GM13976 (cell line): ENCODE measurements around the gene PAK1IP1.
"Not testable (repeated sequence)": the region's sequence is repeated elsewhere in the genome, so short reads cannot be mapped to it uniquely, and the experiment has no call there.

Source experiments
- DNase-seq: peaks from one replicate; pipeline ENCODE4 v3.0.0; 2012; ENCODE audit warnings: low spot score
- in situ Hi-C: fragments of 300-500 bp; cut with MboI; formaldehyde crosslinking; loops from one replicate; pipeline ENCODE4 v1.12.0; 2022; ENCODE audit warnings: low sequenced_read_pairs, mixed read lengths, inconsistent platforms; ENCODE audit not compliant: unreplicated experiment
- TF ChIP-seq, protein P1 (sequence below): IDR thresholded peaks from 2 replicates; pipeline ENCODE4 v1.5.1; 2012; ENCODE audit warnings: borderline replicate concordance, mild to moderate bottlenecking; ENCODE audit not compliant: insufficient read depth; ENCODE audit errors: extremely low read depth, missing control alignments, control extremely low read depth

The PAK1IP1 gene, protein sequence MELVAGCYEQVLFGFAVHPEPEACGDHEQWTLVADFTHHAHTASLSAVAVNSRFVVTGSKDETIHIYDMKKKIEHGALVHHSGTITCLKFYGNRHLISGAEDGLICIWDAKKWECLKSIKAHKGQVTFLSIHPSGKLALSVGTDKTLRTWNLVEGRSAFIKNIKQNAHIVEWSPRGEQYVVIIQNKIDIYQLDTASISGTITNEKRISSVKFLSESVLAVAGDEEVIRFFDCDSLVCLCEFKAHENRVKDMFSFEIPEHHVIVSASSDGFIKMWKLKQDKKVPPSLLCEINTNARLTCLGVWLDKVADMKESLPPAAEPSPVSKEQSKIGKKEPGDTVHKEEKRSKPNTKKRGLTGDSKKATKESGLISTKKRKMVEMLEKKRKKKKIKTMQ

DNA sequence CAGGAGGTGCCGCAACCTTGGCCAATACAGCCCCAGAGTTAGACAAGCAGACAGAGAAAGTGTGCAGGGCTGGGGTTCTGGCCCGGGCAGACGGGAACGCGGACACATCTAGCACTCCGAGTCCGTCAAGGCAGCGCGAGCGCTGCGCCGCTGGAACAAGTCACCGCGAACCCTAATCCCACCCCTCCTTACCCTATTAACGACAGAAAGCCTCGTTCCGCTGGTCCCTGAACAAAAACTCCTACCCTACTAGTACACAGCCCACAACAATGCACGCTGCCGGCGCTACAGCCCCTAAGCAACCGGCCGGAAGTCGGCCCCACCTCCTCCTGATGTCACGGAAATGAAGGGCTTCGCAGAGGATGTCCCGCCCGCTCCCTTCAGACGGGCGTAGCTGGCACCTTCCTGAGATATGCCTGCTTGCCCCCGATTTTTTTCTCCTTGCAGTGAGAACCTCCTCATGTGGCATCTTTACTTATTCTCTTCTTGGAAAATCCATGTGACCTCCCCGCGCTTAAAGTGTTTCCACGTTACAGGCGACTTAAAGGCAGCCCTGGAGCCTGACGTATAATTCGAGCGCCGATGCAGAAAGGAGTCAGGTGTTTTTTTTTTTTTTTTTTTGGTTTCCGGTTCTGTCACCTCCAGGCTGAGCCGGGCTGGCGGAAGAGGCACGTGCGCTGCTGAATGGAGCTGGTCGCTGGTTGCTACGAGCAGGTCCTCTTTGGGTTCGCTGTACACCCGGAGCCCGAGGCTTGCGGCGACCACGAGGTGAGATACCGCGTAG is at the start of gene PAK1IP1, which contains the start of gene C6orf52:
TSS of gene PAK1IP1 (plus strand) at position 671 of the 784 bp plus-strand sequence. CDS start at position 685, 14 bp downstream.
TSS of gene C6orf52 (minus strand) at position 315 of the 784 bp plus-strand sequence. CDS start 7,066 bp downstream, outside the sequence.
- TF ChIP-seq, protein P1, sequence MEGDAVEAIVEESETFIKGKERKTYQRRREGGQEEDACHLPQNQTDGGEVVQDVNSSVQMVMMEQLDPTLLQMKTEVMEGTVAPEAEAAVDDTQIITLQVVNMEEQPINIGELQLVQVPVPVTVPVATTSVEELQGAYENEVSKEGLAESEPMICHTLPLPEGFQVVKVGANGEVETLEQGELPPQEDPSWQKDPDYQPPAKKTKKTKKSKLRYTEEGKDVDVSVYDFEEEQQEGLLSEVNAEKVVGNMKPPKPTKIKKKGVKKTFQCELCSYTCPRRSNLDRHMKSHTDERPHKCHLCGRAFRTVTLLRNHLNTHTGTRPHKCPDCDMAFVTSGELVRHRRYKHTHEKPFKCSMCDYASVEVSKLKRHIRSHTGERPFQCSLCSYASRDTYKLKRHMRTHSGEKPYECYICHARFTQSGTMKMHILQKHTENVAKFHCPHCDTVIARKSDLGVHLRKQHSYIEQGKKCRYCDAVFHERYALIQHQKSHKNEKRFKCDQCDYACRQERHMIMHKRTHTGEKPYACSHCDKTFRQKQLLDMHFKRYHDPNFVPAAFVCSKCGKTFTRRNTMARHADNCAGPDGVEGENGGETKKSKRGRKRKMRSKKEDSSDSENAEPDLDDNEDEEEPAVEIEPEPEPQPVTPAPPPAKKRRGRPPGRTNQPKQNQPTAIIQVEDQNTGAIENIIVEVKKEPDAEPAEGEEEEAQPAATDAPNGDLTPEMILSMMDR = no peak
- in situ Hi-C loops = no loop called here
- DNase-seq = peak; percentile 93

DNA sequence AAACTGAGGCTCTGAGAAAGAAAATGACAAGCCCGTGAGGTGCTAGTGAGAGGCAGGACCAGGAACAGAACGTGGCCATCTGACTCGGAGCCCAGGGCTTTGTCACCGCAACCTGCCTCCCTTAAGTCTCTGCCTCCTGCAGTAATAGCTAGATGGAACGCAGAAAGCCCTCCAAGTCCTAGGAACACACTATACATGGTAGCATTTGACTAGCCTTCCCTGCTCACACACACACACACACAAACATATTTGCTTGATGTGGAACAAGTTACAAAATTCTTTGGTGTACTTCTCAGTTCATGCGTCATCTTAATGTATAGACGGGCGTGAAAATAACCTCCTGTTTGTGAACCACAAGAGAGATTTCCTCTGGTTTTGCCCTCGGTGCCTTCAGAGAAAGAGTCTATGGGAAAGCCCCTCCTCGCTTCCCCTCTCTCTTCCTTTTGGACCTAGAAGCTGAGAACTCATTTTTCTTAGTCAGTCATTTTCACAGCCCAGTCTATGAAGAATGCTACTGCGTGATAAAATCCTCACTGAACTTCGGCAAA is 39.2 kb upstream of the PAK1IP1 start:
- in situ Hi-C loops = no loop called here
- DNase-seq = peak; percentile 42
- TF ChIP-seq, protein P1 = no peak

DNA sequence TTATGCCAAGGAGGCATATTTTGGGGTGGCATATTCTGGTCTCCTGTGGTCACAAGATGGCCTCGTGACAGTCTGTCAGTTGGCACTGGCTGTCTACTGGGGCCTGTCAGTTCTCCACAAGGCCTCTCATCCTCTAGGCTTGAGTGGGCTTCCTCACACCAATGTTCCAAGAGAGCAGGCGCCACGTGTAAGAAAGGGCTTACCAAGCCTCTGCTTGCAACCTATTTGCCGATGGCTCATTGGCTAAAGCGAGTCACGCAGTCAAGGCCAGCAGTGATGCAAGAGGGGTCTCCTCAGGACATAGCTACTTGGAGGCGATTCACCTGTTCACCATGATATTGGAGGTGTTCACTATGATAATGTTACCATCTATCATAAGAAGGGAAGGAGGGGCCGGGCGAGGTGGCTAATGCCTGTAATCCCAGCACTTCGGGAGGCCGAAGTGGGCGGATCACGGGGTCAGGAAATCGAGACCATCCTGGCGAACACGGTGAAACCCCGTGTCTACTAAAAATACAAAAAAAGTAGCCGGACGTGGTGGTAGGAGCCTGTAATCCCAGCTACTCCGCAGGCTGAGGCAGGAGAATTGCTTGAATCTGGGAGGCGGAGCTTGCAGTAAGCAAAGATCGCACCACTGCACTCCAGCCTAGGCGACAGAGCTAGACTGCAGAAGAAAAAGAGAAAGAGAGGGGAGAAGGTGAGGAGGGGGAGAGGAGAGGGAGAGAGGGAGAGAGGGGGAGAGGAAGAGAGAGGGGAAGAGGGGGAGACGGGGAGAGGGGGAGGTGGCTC is 35.7 kb upstream of the PAK1IP1 start:
- no peak for DNase-seq
- in situ Hi-C loops = no loop called here
- TF ChIP-seq, protein P1 = no peak

DNA sequence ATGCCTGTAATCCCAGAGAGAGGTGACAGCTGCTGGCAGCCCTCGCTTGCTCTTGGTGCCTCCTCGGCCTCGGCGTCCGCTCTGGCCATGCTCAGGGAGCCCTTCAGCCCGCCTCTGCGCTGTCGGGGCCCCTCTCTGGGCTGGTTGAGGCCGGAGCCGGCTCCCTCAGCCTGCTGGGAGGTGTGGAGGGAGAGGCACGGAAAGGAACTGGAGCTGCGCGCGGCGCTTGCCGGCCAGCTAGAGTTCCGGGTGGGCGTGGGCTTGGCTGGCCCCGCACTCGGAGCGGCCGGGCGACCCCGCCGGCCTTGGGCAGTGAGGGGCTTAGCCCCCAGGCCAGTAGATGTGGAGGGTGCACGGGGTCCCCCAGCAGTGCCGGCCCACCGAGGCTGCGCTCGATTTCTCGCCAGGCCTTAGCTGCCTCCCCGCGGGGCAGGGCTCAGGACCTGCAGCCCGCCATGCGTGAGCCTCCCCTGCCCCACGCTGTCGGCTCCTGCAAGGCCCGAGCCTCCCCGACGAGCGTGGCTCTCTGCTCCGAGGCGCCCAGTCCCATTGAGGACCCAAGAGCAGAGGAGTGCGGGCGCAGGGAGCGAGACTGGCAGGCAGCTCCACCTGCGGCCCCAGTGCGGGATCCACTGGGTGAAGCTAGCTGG is 34.9 kb upstream of the PAK1IP1 start:
- TF ChIP-seq, protein P1 = no peak
- no peak for DNase-seq
- in situ Hi-C loops = no loop called here

DNA sequence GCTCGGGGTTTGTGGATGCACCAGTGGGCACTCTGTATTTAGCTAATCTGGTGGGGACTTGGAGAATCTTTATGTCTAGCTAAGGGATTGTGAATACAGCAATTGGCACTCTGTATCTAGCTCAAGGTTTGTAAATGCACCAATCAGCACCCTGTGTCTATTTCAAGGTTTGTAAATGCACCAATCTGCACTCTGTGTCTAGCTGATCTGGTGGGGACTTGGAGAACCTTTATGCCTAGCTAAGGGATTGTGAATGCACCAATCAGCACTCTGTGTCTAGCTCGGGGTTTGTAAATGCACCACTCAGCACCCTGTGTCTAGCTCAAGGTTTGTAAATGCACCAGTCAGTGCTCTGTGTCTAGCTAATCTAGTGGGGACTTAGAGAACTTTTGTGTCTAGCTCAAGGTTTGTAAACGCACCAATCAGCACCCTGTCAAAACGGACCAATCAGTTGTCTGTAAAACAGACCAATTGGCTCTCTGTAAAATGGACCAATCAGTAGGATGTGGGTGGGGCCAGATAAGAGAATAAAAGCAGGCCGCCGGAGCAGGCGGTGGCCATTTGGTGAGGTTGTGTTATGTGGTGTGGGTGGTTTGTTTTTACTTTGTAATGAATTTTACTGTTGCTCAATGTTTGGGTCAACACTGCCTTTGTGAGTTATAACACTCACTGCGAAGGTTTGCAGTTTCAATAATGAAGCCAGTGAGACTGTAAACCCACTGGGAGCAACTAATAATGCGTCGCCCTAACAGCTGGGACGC is 34.2 kb upstream of the PAK1IP1 start:
- DNase-seq, in situ Hi-C loops: not testable (repeated sequence)

DNA sequence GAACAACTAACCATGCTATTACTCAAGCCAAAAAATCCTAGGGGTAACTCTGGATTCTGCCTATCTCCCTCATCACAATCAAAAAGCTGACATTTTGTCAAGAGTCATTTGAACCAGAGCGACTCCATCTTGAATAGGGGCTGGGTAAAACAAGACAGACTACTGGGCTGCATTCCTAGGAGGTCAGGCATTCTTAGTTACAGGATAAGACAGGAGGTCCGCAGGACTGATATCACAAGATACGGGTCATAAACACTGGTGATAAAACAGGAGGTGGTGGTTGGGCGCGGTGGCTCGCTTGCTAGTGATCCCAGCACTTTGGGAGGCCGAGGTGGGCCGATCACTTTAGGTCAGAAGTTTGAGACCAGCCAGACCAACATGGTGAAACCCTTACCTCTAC is 32.6 kb upstream of the PAK1IP1 start:
- TF ChIP-seq, protein P1 = no peak
- in situ Hi-C loops = no loop called here
- DNase-seq = no peak
